ENCODE data around the gene PTGS2.
A peak's percentile ranks its signal among the peaks of the same experiment; 100 is the strongest.

Gene PTGS2

GRCh38 chr1:186689376-186689775, 9.2 kb upstream of the PTGS2 start:
- H3K27ac ChIP-seq (ENCODE audit: low read depth, low read length), result no peak overlapping the region

GRCh38 chr1:186683652-186684410, 3.6 kb upstream of the PTGS2 start:
- Histone ChIP-seq H3K4me3 (ENCODE audit: low read depth, low read length) (no peak overlapping the region), H3K9ac (ENCODE audit: low read depth, low read length) (no peak overlapping the region), H3K27me3 (ENCODE audit: control insufficient read depth, insufficient read depth, low read length) (peaks cover 23% of the 10 kb centered on the region), H3K36me3 (ENCODE audit: control insufficient read depth, insufficient read depth, low read length) (no peaks in the 10 kb centered on the region), H3K4me1 (ENCODE audit: control insufficient read depth, insufficient read depth, low read length) (peaks cover 7% of the 10 kb centered on the region; the same call in 1 of the 2 replicates), H3K27ac (ENCODE audit: low read depth, low read length) (no peak overlapping the region), H3K9me3 (ENCODE audit: control insufficient read depth, insufficient read depth, low read length) (no peaks in the 10 kb centered on the region)

More at GRCh38 chr1:186689376-186689775, 9.2 kb upstream of the PTGS2 start:
- no peaks in the 10 kb centered on the region for H3K27me3 ChIP-seq (ENCODE audit: control insufficient read depth, insufficient read depth, low read length)
- H3K9ac ChIP-seq (ENCODE audit: low read depth, low read length), result no peak overlapping the region
- H3K9me3 ChIP-seq (ENCODE audit: control insufficient read depth, insufficient read depth, low read length), result no peaks in the 10 kb centered on the region
- no peak overlapping the region for H3K4me3 ChIP-seq (ENCODE audit: low read depth, low read length)
- no peaks in the 10 kb centered on the region for H3K36me3 ChIP-seq (ENCODE audit: control insufficient read depth, insufficient read depth, low read length)
- H3K4me1 ChIP-seq (ENCODE audit: control insufficient read depth, insufficient read depth, low read length), result no peaks in the 10 kb centered on the region

GRCh38 chr1:186682736-186683135, 2.5 kb upstream of the PTGS2 start:
- Histone ChIP-seq H3K27me3 (ENCODE audit: control insufficient read depth, insufficient read depth, low read length) (peaks cover 23% of the 10 kb centered on the region), H3K36me3 (ENCODE audit: control insufficient read depth, insufficient read depth, low read length) (no peaks in the 10 kb centered on the region), H3K9me3 (ENCODE audit: control insufficient read depth, insufficient read depth, low read length) (no peaks in the 10 kb centered on the region), H3K27ac (ENCODE audit: low read depth, low read length) (no peak overlapping the region), H3K4me1 (ENCODE audit: control insufficient read depth, insufficient read depth, low read length) (peaks cover 7% of the 10 kb centered on the region; the same call in 1 of the 2 replicates), H3K4me3 (ENCODE audit: low read depth, low read length) (no peak overlapping the region), H3K9ac (ENCODE audit: low read depth, low read length) (no peak overlapping the region)

- Histone ChIP-seq H3K4me3 (ENCODE audit: low read depth, low read length) (no peak overlapping the region; the same call in 1 of the 2 replicates), H3K36me3 (ENCODE audit: control insufficient read depth, insufficient read depth, low read length) (no peaks in the 10 kb centered on the region), H3K27ac (ENCODE audit: low read depth, low read length) (no peak overlapping the region), H3K4me1 (ENCODE audit: control insufficient read depth, insufficient read depth, low read length) (peaks cover 7% of the 10 kb centered on the region; the same call in 1 of the 2 replicates), H3K9me3 (ENCODE audit: control insufficient read depth, insufficient read depth, low read length) (no peaks in the 10 kb centered on the region), H3K9ac (ENCODE audit: low read depth, low read length) (no peak overlapping the region), H3K27me3 (ENCODE audit: control insufficient read depth, insufficient read depth, low read length) (peaks cover 23% of the 10 kb centered on the region)
Observed at GRCh38 chr1:186681801-186682200, 1.6 kb upstream of the PTGS2 start.

GRCh38 chr1:186681121-186681520, 898 bp upstream of the PTGS2 start:
- Histone ChIP-seq H3K4me3 (ENCODE audit: low read depth, low read length) (peak overlapping the region; percentile 86), H3K27ac (ENCODE audit: low read depth, low read length) (no peak overlapping the region), H3K36me3 (ENCODE audit: control insufficient read depth, insufficient read depth, low read length) (no peaks in the 10 kb centered on the region), H3K9ac (ENCODE audit: low read depth, low read length) (peak overlapping the region; percentile 76; the same call in 1 of the 2 replicates), H3K27me3 (ENCODE audit: control insufficient read depth, insufficient read depth, low read length) (peaks cover 23% of the 10 kb centered on the region), H3K9me3 (ENCODE audit: control insufficient read depth, insufficient read depth, low read length) (no peaks in the 10 kb centered on the region), H3K4me1 (ENCODE audit: control insufficient read depth, insufficient read depth, low read length) (peaks cover 7% of the 10 kb centered on the region; the same call in 1 of the 2 replicates)

GRCh38 chr1:186679924-186680244, 339 bp downstream of the PTGS2 start:
- peaks cover 7% of the 10 kb centered on the region; the same call in 1 of the 2 replicates for H3K4me1 ChIP-seq (ENCODE audit: control insufficient read depth, insufficient read depth, low read length)
- H3K4me3 ChIP-seq (ENCODE audit: low read depth, low read length), result peak overlapping the region; percentile 86
- no peaks in the 10 kb centered on the region for H3K9me3 ChIP-seq (ENCODE audit: control insufficient read depth, insufficient read depth, low read length)
- no peak overlapping the region for H3K9ac ChIP-seq (ENCODE audit: low read depth, low read length)
- no peak overlapping the region for H3K27ac ChIP-seq (ENCODE audit: low read depth, low read length)
- H3K27me3 ChIP-seq (ENCODE audit: control insufficient read depth, insufficient read depth, low read length), result peaks cover 23% of the 10 kb centered on the region
- H3K36me3 ChIP-seq (ENCODE audit: control insufficient read depth, insufficient read depth, low read length), result no peaks in the 10 kb centered on the region

GRCh38 chr1:186678155-186678554, 2.1 kb downstream of the PTGS2 start:
- no peak overlapping the region for H3K9ac ChIP-seq (ENCODE audit: low read depth, low read length)
- H3K9me3 ChIP-seq (ENCODE audit: control insufficient read depth, insufficient read depth, low read length), result no peaks in the 10 kb centered on the region
- H3K27ac ChIP-seq (ENCODE audit: low read depth, low read length), result no peak overlapping the region
- peaks cover 23% of the 10 kb centered on the region for H3K27me3 ChIP-seq (ENCODE audit: control insufficient read depth, insufficient read depth, low read length)
- peaks cover 7% of the 10 kb centered on the region; the same call in 1 of the 2 replicates for H3K4me1 ChIP-seq (ENCODE audit: control insufficient read depth, insufficient read depth, low read length)
- no peaks in the 10 kb centered on the region for H3K36me3 ChIP-seq (ENCODE audit: control insufficient read depth, insufficient read depth, low read length)
- H3K4me3 ChIP-seq (ENCODE audit: low read depth, low read length), result no peak overlapping the region

- Histone ChIP-seq H3K27ac (ENCODE audit: low read depth, low read length) (no peak overlapping the region), H3K27me3 (ENCODE audit: control insufficient read depth, insufficient read depth, low read length) (no peaks in the 10 kb centered on the region), H3K9ac (ENCODE audit: low read depth, low read length) (no peak overlapping the region), H3K4me3 (ENCODE audit: low read depth, low read length) (no peak overlapping the region), H3K4me1 (ENCODE audit: control insufficient read depth, insufficient read depth, low read length) (no peaks in the 10 kb centered on the region), H3K9me3 (ENCODE audit: control insufficient read depth, insufficient read depth, low read length) (no peaks in the 10 kb centered on the region), H3K36me3 (ENCODE audit: control insufficient read depth, insufficient read depth, low read length) (no peaks in the 10 kb centered on the region)
Observed at GRCh38 chr1:186672596-186672995, 7.6 kb downstream of the PTGS2 start.

GRCh38 chr1:186672131-186672530, 8.1 kb downstream of the PTGS2 start:
- H3K36me3 ChIP-seq (ENCODE audit: control insufficient read depth, insufficient read depth, low read length), result no peaks in the 10 kb centered on the region
- H3K4me1 ChIP-seq (ENCODE audit: control insufficient read depth, insufficient read depth, low read length), result no peaks in the 10 kb centered on the region
- H3K9ac ChIP-seq (ENCODE audit: low read depth, low read length), result no peak overlapping the region
- H3K9me3 ChIP-seq (ENCODE audit: control insufficient read depth, insufficient read depth, low read length), result no peaks in the 10 kb centered on the region
- H3K27ac ChIP-seq (ENCODE audit: low read depth, low read length), result no peak overlapping the region
- no peak overlapping the region for H3K4me3 ChIP-seq (ENCODE audit: low read depth, low read length)
- no peaks in the 10 kb centered on the region for H3K27me3 ChIP-seq (ENCODE audit: control insufficient read depth, insufficient read depth, low read length)

- H3K27ac ChIP-seq (ENCODE audit: low read depth, low read length), result no peak overlapping the region
- H3K4me1 ChIP-seq (ENCODE audit: control insufficient read depth, insufficient read depth, low read length), result no peaks in the 10 kb centered on the region
- no peaks in the 10 kb centered on the region for H3K27me3 ChIP-seq (ENCODE audit: control insufficient read depth, insufficient read depth, low read length)
- no peak overlapping the region for H3K4me3 ChIP-seq (ENCODE audit: low read depth, low read length)
- no peak overlapping the region for H3K9ac ChIP-seq (ENCODE audit: low read depth, low read length)
- no peaks in the 10 kb centered on the region for H3K9me3 ChIP-seq (ENCODE audit: control insufficient read depth, insufficient read depth, low read length)
- no peaks in the 10 kb centered on the region for H3K36me3 ChIP-seq (ENCODE audit: control insufficient read depth, insufficient read depth, low read length)
Observed at GRCh38 chr1:186671136-186671825, 8.9 kb downstream of the PTGS2 start.

All from HUES48 (cell line).